GM12872 (cell line): ENCODE data around the gene E2F8.

ENCODE experiments used
- TF ChIP-seq, protein P1 (sequence below): IDR thresholded peaks from 3 replicates; pipeline ENCODE4 v1.5.1; 2011; ENCODE audit warnings: low read depth, mild to moderate bottlenecking, low read length, moderate library complexity; ENCODE audit not compliant: insufficient read depth

E2F8 gene

DNA sequence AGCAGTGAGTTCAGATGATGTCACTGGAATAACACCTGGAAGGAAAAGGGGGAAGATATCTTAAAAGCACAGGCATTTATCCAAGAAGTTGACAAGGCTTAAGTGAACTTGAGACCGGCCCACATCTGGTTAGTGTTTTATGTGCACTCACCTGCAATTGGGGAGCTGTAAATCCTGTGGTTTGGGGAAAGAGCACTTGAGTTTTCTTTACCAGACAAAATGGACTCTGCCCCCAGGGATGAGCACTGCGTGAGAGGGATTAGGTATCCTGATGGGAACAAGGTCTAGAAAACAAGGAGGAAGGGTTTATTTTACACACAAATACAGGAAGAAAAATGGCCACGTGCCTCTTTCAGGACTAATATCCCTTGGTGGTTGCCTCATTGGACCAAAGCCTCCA, 15.2 kb downstream of the E2F8 start:
- TF ChIP-seq, protein P1, sequence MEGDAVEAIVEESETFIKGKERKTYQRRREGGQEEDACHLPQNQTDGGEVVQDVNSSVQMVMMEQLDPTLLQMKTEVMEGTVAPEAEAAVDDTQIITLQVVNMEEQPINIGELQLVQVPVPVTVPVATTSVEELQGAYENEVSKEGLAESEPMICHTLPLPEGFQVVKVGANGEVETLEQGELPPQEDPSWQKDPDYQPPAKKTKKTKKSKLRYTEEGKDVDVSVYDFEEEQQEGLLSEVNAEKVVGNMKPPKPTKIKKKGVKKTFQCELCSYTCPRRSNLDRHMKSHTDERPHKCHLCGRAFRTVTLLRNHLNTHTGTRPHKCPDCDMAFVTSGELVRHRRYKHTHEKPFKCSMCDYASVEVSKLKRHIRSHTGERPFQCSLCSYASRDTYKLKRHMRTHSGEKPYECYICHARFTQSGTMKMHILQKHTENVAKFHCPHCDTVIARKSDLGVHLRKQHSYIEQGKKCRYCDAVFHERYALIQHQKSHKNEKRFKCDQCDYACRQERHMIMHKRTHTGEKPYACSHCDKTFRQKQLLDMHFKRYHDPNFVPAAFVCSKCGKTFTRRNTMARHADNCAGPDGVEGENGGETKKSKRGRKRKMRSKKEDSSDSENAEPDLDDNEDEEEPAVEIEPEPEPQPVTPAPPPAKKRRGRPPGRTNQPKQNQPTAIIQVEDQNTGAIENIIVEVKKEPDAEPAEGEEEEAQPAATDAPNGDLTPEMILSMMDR, result no peak

DNA sequence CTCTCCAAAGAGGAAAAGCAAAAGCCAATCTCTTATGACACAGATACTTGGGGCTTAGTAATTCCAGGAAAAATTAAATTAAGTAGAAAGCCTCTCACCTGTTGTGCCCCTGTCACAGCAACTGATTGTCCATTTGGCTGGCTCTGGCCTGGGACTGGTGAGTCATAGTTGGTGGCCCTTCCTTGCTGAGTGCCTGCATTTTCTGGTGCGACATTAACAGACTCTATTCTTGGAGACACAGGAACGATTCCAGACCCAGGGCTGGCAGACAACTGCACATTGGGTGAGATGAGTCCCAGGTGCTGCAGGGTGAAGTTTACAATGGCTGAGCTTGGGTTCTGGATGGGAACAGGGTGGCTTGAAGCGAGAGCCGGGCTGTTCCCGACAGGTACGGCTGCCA, 15.6 kb downstream of the E2F8 start:
- TF ChIP-seq, protein P1, result no peak

DNA sequence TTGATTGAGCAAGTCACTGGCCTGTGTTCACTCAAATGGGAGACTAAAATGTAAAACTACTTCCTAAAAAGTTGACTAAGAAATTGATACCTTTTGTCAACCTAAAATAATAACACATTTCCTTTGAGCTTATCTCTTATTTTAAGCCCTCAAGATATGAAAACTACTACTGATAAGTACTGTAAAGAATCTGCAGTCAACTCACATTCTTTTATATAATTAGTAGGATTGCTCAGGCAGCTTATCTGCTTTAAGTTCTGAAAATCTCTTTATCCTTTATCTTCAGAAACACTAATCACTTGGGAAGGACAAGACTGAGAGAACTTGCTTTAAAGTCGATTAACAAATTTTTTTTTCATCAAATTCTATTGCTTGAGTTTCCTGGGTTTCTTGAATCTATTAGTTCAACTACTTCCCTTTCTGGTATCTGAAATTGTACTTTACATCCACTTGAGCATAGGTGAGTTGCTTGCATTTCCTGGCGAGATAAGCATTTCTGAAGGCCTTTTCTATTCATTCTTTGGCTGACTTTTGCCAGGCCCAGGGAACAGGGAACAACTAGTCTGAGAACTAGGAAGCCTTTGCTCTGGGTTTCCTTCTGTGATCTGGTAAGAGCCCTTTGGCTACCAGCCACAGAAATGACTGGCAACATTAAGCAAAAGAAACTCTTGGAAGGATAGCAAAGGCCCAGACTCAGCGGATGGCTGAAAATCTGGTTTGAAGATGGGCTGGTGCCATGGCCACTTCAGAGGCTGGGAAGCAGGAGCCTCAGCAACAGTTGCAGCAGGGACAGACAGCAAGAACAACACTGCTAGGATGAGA, 19.6 kb downstream of the E2F8 start:
- TF ChIP-seq, protein P1, result no peak

DNA sequence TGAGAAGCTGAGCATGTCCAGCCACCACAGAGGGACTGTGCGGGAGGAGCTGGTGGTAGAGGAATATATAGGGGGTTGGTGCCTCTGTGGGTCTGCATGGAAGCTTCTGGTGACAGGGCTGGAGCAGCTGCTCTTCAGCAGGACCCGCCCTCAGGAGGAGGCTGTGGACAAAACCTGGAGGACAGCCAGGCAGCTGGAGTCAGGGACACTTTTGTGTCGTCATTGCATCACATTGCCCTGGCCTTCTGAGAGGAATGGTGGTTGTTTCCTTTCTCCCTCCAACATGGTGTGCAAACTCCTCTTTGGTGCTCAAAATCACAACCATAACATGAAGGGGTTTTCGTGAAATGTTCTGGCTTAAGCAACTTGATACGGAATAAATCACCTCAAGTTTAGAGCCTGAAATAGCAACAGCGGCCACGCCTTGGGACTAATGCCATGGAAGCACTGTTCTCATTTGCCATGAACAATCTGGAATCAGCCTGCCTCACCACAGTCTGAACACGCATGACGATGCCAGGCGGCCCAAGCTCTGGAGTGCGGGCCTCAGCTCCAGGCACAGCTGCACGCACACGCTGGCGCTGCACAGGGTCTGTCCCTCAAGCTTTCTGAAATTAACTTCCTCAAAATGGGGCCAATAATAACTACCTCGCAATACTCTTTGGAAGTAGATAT, 21.8 kb downstream of the E2F8 start:
- TF ChIP-seq, protein P1, result no peak

DNA sequence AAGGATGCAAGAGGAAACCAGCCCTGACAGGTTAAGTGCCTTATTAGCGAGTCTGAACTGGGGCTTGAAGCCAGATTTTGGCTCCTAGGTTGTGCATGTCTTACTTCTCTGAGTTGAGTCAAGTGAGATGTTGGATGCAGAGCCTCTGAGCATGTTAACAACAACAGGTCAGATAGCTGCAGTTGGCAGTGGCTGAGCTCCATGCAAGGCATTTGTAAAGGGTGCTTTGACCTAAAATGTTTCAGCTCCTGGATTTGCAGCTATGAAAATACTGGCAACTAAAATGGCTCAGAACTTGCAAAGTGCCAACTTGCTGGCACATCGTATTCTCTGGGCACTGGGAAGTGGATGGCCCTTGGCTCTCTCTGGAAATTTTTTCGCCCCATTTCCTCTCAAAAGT, 22.5 kb downstream of the E2F8 start:
- TF ChIP-seq, protein P1, result no peak

DNA sequence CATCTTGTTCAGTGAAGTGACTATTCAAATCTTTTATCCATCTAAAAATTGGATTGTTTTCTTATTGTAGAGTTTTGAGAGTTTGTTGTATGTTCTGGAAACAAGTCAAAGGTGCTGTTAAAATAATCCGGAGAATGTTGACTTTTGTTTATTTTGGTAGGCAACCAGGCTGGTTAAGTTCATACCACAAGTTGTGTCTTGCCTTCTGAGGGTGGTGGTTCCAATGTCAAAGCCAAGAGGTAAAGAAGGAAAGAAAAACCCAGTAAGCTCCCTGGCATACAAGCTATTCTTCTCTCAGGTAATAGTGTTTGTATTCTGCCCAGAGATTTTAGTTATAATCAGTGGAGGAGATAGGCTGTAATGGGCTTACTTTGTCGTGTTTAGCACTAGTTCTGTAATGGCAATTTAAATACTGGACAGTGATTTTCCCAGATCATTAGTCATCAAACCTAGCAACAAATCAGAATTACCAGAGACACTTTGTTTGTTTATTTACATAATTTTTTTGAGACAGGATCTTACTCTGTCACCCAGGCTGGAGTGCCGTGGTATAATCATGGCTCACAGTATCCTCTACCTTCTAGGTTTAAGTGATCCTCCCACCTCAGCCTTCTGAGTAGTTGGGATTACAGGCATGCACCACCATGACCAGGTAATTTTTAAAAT, 23.9 kb downstream of the E2F8 start:
- TF ChIP-seq, protein P1, result no peak

DNA sequence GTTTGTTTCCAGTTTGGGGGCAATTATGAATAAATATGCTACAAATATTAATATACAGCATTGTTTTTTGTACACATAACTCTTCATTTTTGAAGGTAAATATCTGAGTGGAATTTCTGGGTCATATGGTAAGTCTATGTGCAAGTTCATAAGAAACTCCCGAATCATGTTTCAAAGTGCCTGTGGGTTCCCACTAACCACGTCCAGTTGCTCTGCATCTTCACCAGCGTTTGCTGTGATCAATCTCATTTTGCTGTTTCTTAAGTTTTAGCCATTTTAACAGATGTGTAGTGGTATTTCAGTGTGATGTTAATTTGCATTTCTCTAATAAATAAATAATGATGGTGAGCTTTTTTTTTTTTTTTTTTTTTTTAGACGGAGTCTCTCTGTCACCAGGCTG, 24.7 kb downstream of the E2F8 start:
- TF ChIP-seq, protein P1, result no peak
